ENCODE measurements around the gene SH3RF3. TPM values are rescaled to one million over a fixed set of nuclear protein-coding genes. Genes with fewer than 3 reads are reported as not detected.

SH3RF3 gene
- total and polyA plus RNA-seq, 9 of the 15 experiments (the other 6 are each of a cell fraction or from before 2014, with no cell fraction given) = 0.02 TPM; not detected in 8

DNA sequence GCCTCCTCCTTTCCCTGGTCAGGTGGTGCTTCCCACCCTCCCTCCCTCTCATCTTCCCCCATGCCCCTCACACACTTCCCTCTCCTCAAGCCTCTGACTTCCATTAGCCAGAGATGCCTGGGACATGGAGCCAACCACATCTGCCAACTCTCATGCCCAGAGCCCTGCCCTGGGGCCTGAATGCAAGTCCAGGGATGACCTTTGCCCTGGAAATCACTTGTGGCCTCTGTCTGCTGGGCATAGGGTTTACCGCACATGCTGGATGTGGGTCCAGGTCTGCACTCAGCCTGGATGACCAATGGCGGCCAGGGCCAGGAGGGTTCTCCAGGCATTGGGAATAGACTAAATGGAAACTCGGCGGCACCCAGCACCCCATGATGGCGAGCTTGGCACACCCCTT is 385.9 kb downstream of the SH3RF3 start:
- ChIA-PET CTCF (ENCODE audit: low intra/inter-chr PET ratio) (no interaction called here), POLR2A (no interaction called here)
- H3K4me1 ChIP-seq (replicated peaks in 1 of 2; ENCODE audit: control insufficient read depth in 2 of 2, insufficient read depth in 2 of 2, low read length in 2 of 2) = peaks cover 0 to 6% of the 10 kb centered on the region in 2 experiments; a peak in 1 of 5 replicates
- intact Hi-C loops (cut with micrococcal nuclease) = no loop called here
- H3K4me3 ChIP-seq = no peak overlapping the region
- no peak overlapping the region for H3K27ac ChIP-seq (ENCODE audit: extremely low read depth, low read depth, low read length)
- no peaks in the 10 kb centered on the region for H3K36me3 ChIP-seq (ENCODE audit: control insufficient read depth, insufficient read depth, low read length)
- no peaks in the 10 kb centered on the region for H3K9me1 ChIP-seq (ENCODE audit: control insufficient read depth, insufficient read depth, low read length)
- in situ Hi-C loops (cut with MboI) = no loop called here
- peaks cover 4% of the 10 kb centered on the region for H4K20me1 ChIP-seq (replicated peaks; ENCODE audit: control insufficient read depth, insufficient read depth, low read length)
- H3K4me2 ChIP-seq (ENCODE audit: insufficient read depth, low read length) = no peak overlapping the region
- WGBS (ENCODE audit: insufficient coverage, low coverage, missing lambda C conversion rate) = 8% methylated on average over 5 of the region's 5 CpGs
- no TSS peak for BruUV-seq (replicated peaks)
- TF ChIP-seq, protein P1, sequence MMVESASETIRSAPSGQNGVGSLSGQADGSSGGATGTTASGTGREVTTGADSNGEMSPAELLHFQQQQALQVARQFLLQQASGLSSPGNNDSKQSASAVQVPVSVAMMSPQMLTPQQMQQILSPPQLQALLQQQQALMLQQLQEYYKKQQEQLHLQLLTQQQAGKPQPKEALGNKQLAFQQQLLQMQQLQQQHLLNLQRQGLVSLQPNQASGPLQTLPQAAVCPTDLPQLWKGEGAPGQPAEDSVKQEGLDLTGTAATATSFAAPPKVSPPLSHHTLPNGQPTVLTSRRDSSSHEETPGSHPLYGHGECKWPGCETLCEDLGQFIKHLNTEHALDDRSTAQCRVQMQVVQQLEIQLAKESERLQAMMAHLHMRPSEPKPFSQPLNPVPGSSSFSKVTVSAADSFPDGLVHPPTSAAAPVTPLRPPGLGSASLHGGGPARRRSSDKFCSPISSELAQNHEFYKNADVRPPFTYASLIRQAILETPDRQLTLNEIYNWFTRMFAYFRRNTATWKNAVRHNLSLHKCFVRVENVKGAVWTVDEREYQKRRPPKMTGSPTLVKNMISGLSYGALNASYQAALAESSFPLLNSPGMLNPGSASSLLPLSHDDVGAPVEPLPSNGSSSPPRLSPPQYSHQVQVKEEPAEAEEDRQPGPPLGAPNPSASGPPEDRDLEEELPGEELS (CRISPR knock-in tag; IDR thresholded peaks at IDR 0.05; ENCODE audit: borderline replicate concordance) = no peak
- TF ChIP-seq MTA2 (IDR thresholded peaks at IDR 0.05; ENCODE audit: low read depth) (no peak), BRCA1 (IDR thresholded peaks at IDR 0.05) (no peak), BRCA1 (CRISPR knock-in tag; IDR thresholded peaks at IDR 0.05) (no peak), TBL1XR1 (IDR thresholded peaks at IDR 0.05; ENCODE audit: low read length in 2 of 2) (no peak), ZNF143 (CRISPR knock-in tag; IDR thresholded peaks at IDR 0.05) (no peak), ZNF408 (CRISPR knock-in tag; IDR thresholded peaks at IDR 0.05; ENCODE audit: low read depth) (no peak), TARDBP (IDR thresholded peaks at IDR 0.05) (no peak), ZNF347 (CRISPR knock-in tag; IDR thresholded peaks at IDR 0.05; ENCODE audit: low read depth) (no peak), EP300 (IDR thresholded peaks at IDR 0.05; ENCODE audit: low read length) (no peak), MYBL2 (IDR thresholded peaks at IDR 0.05; ENCODE audit: low read depth) (no peak), MYBL2 (CRISPR knock-in tag; IDR thresholded peaks at IDR 0.05; ENCODE audit: borderline replicate concordance) (no peak), POLR2H (tag; IDR thresholded peaks at IDR 0.05; ENCODE audit: low read depth) (no peak)
- TF ChIP-seq, protein P2, sequence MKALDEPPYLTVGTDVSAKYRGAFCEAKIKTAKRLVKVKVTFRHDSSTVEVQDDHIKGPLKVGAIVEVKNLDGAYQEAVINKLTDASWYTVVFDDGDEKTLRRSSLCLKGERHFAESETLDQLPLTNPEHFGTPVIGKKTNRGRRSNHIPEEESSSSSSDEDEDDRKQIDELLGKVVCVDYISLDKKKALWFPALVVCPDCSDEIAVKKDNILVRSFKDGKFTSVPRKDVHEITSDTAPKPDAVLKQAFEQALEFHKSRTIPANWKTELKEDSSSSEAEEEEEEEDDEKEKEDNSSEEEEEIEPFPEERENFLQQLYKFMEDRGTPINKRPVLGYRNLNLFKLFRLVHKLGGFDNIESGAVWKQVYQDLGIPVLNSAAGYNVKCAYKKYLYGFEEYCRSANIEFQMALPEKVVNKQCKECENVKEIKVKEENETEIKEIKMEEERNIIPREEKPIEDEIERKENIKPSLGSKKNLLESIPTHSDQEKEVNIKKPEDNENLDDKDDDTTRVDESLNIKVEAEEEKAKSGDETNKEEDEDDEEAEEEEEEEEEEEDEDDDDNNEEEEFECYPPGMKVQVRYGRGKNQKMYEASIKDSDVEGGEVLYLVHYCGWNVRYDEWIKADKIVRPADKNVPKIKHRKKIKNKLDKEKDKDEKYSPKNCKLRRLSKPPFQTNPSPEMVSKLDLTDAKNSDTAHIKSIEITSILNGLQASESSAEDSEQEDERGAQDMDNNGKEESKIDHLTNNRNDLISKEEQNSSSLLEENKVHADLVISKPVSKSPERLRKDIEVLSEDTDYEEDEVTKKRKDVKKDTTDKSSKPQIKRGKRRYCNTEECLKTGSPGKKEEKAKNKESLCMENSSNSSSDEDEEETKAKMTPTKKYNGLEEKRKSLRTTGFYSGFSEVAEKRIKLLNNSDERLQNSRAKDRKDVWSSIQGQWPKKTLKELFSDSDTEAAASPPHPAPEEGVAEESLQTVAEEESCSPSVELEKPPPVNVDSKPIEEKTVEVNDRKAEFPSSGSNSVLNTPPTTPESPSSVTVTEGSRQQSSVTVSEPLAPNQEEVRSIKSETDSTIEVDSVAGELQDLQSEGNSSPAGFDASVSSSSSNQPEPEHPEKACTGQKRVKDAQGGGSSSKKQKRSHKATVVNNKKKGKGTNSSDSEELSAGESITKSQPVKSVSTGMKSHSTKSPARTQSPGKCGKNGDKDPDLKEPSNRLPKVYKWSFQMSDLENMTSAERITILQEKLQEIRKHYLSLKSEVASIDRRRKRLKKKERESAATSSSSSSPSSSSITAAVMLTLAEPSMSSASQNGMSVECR (CRISPR knock-in tag; IDR thresholded peaks at IDR 0.05) = no peak
- TF ChIP-seq, protein P3, sequence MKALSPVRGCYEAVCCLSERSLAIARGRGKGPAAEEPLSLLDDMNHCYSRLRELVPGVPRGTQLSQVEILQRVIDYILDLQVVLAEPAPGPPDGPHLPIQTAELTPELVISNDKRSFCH (CRISPR knock-in tag; IDR thresholded peaks at IDR 0.05) = no peak
- TF ChIP-seq, protein P3 (tag; IDR thresholded peaks at IDR 0.05) = no peak
- DNase-seq (ENCODE audit: extremely low read depth in 1 of 4, low spot score in 3 of 4) (no peak), FAIRE-seq (no peak), ATAC-seq (no peak)
- no peak overlapping the region for H3K9ac ChIP-seq (ENCODE audit: insufficient read depth in 1 of 2, low read depth in 2 of 2, low read length in 2 of 2)
- no peaks in the 10 kb centered on the region for H3K9me3 ChIP-seq (replicated peaks; ENCODE audit: control insufficient read depth, insufficient read depth, low read depth, low read length)
- no peak overlapping the region for H2AFZ ChIP-seq (ENCODE audit: low read depth, low read length)
- no peaks in the 10 kb centered on the region for H3K79me2 ChIP-seq (ENCODE audit: control insufficient read depth, insufficient read depth, low read length)
- peaks cover 5 to 20% of the 10 kb centered on the region in 2 experiments; a peak in 3 of 5 replicates for H3K27me3 ChIP-seq (ENCODE audit: control insufficient read depth in 2 of 2, insufficient read depth in 2 of 2, low read length in 2 of 2)
